Loucy (cell line): ENCODE data around the gene ARMC9.
"Not testable (repeated sequence)": the region's sequence is repeated elsewhere in the genome, so short reads cannot be mapped to it uniquely, and the experiment has no call there.

Source experiments
- H2AFZ ChIP-seq: fragments of 200-600 bp; sonication (generic); 2 replicates; pipeline ENCODE4 v1.6.0; 2016; ENCODE audit warnings: antibody characterized with exemption, mild to moderate bottlenecking, low read length, moderate library complexity
- H3F3A ChIP-seq: fragments of 200-600 bp; 2 replicates; pipeline ENCODE4 v1.6.0; 2016; ENCODE audit warnings: antibody characterized with exemption, low read depth, mild to moderate bottlenecking
- H3K27me3 ChIP-seq: fragments of 200-600 bp; sonication (generic); 2 replicates; pipeline ENCODE4 v1.6.1; 2014; ENCODE audit warnings: low read length, mild to moderate bottlenecking; ENCODE audit not compliant: insufficient read depth, poor library complexity, severe bottlenecking
- H3K36me3 ChIP-seq: fragments of 200-600 bp; sonication (generic); 2 replicates; pipeline ENCODE4 v1.6.1; 2016; ENCODE audit warnings: low read length; ENCODE audit not compliant: insufficient read depth
- H3K4me1 ChIP-seq: fragments of 200-600 bp; sonication (generic); 2 replicates; pipeline ENCODE4 v1.5.1; 2014; ENCODE audit warnings: low read length, mild to moderate bottlenecking; ENCODE audit not compliant: insufficient read depth, poor library complexity, severe bottlenecking
- H3K4me2 ChIP-seq: fragments of 200-600 bp; sonication (generic); 2 replicates; pipeline ENCODE4 v1.6.0; 2014; ENCODE audit warnings: antibody characterized with exemption, low read length, low read depth, mild to moderate bottlenecking; ENCODE audit not compliant: poor library complexity, severe bottlenecking
- H3K4me3 ChIP-seq: fragments of 200-600 bp; sonication (generic); 2 replicates; pipeline ENCODE4 v1.5.1; 2014; ENCODE audit warnings: low read length, mild to moderate bottlenecking, mixed read lengths; ENCODE audit not compliant: poor library complexity, severe bottlenecking
- H3K79me2 ChIP-seq: fragments of 200-600 bp; sonication (generic); 2 replicates; pipeline ENCODE4 v1.6.1; 2014; ENCODE audit warnings: low read length; ENCODE audit not compliant: insufficient read depth
- H3K9ac ChIP-seq: fragments of 200-600 bp; sonication (generic); 2 replicates; pipeline ENCODE4 v1.6.0; 2014; ENCODE audit warnings: mild to moderate bottlenecking, low read depth, low read length, moderate library complexity; ENCODE audit not compliant: poor library complexity, severe bottlenecking
- H3K9me2 ChIP-seq: fragments of 200-600 bp; sonication (generic); replicated peaks from 2 replicates; pipeline ENCODE4 v1.6.1; 2016; ENCODE audit warnings: low read depth, low read length, mixed read lengths
- H3K9me3 ChIP-seq: fragments of 200-600 bp; sonication (generic); 2 replicates; pipeline ENCODE4 v1.6.1; 2014; ENCODE audit warnings: mild to moderate bottlenecking, antibody characterized with exemption, low read length, low read depth; ENCODE audit not compliant: insufficient read depth
- H4K20me1 ChIP-seq: fragments of 200-600 bp; sonication (generic); 2 replicates; pipeline ENCODE4 v1.6.0; 2014; ENCODE audit warnings: antibody characterized with exemption, low read length, mild to moderate bottlenecking; ENCODE audit not compliant: insufficient read depth, poor library complexity, severe bottlenecking
- EZH2phosphoT487 ChIP-seq: fragments of 200-600 bp; IDR thresholded peaks from 2 replicates; pipeline ENCODE4 v1.6.1; 2018; ENCODE audit warnings: antibody characterized with exemption, mild to moderate bottlenecking, moderate library complexity, borderline replicate concordance
- TF ChIP-seq, protein P1 (sequence below): fragments of 200-600 bp; sonication (generic); conservative IDR thresholded peaks from 2 replicates; pipeline ENCODE4 v1.5.1; 2014; ENCODE audit warnings: mild to moderate bottlenecking, antibody characterized with exemption, low read length

Gene ARMC9

DNA sequence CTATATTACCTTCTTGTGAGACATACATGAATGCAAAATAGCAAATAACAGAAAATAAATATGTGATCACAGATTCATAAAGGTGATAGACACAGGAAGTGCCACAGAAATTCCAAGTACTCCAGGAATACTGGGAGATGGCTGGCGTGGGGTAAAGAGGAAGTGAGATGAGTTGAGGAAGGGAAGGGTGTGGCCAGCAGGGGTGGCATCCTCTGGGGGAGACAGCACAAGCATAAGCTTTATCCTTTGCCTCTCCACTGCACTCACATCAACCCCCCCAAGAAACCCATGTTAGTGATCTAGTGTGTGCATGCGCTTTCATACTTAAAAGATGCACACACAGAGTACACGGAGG, 102.3 kb downstream of the ARMC9 start:
- TF ChIP-seq, protein P1, sequence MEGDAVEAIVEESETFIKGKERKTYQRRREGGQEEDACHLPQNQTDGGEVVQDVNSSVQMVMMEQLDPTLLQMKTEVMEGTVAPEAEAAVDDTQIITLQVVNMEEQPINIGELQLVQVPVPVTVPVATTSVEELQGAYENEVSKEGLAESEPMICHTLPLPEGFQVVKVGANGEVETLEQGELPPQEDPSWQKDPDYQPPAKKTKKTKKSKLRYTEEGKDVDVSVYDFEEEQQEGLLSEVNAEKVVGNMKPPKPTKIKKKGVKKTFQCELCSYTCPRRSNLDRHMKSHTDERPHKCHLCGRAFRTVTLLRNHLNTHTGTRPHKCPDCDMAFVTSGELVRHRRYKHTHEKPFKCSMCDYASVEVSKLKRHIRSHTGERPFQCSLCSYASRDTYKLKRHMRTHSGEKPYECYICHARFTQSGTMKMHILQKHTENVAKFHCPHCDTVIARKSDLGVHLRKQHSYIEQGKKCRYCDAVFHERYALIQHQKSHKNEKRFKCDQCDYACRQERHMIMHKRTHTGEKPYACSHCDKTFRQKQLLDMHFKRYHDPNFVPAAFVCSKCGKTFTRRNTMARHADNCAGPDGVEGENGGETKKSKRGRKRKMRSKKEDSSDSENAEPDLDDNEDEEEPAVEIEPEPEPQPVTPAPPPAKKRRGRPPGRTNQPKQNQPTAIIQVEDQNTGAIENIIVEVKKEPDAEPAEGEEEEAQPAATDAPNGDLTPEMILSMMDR: no peak
- TF ChIP-seq EZH2phosphoT487: no peak
- H3K79me2 ChIP-seq: no peaks in the 10 kb centered on the region
- H3K9me2 ChIP-seq: no peaks in the 10 kb centered on the region
- no peaks in the 10 kb centered on the region for H3K36me3 ChIP-seq
- no peak overlapping the region for H3K9ac ChIP-seq
- H2AFZ ChIP-seq: no peak overlapping the region
- H4K20me1 ChIP-seq: no peaks in the 10 kb centered on the region
- peaks cover 11% of the 10 kb centered on the region for H3K4me1 ChIP-seq
- H3F3A ChIP-seq: no peaks in the 10 kb centered on the region
- no peak overlapping the region for H3K4me3 ChIP-seq
- no peak overlapping the region for H3K4me2 ChIP-seq
- no peaks in the 10 kb centered on the region for H3K27me3 ChIP-seq
- no peaks in the 10 kb centered on the region for H3K9me3 ChIP-seq

DNA sequence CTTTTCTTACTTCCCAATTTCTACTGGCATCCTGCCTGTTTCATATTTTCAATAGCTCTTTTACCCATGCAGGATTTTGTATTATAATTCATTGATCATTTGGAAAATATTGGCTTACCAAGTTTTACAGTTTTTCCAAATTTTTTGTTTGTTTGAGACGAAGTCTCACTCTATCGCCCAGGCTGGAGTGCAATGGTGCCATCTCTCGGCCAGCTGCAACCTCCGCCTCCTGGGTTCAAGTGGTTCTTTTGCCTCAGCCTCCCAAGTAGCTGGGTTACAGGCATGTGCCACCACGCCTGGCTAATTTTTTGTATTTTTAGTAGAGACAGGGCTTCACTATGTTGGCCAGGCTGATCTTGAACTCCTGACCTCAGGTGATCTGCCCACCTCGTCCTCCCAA, 105.8 kb downstream of the ARMC9 start:
- not testable (repeated sequence) for H2AFZ ChIP-seq, H3K36me3 ChIP-seq, H3F3A ChIP-seq, H3K4me3 ChIP-seq, H3K9me2 ChIP-seq, H3K27me3 ChIP-seq, H3K79me2 ChIP-seq, H3K4me2 ChIP-seq, H3K9ac ChIP-seq, H4K20me1 ChIP-seq, H3K9me3 ChIP-seq
- peaks cover 11% of the 10 kb centered on the region for H3K4me1 ChIP-seq

GRCh38 chr2:231305221-231305620, 106.8 kb downstream of the ARMC9 start:
- no peaks in the 10 kb centered on the region for H3K9me2 ChIP-seq
- no peak for TF ChIP-seq EZH2phosphoT487
- TF ChIP-seq, protein P1: no peak
- no peaks in the 10 kb centered on the region for H4K20me1 ChIP-seq
- no peaks in the 10 kb centered on the region for H3K27me3 ChIP-seq
- H3K9ac ChIP-seq: no peak overlapping the region
- no peak overlapping the region for H3K4me2 ChIP-seq
- H3K9me3 ChIP-seq: no peaks in the 10 kb centered on the region
- H3F3A ChIP-seq: no peaks in the 10 kb centered on the region
- H2AFZ ChIP-seq: no peak overlapping the region
- H3K79me2 ChIP-seq: no peaks in the 10 kb centered on the region
- no peak overlapping the region for H3K4me3 ChIP-seq
- H3K36me3 ChIP-seq: no peaks in the 10 kb centered on the region
- peaks cover 8% of the 10 kb centered on the region for H3K4me1 ChIP-seq

GRCh38 chr2:231306791-231307393, 108.5 kb downstream of the ARMC9 start:
- H3K27me3 ChIP-seq: no peaks in the 10 kb centered on the region
- TF ChIP-seq EZH2phosphoT487: no peak
- TF ChIP-seq, protein P1: no peak
- H3K9me2 ChIP-seq: no peaks in the 10 kb centered on the region
- no peak overlapping the region for H3K4me3 ChIP-seq
- H4K20me1 ChIP-seq: no peaks in the 10 kb centered on the region
- no peak overlapping the region for H2AFZ ChIP-seq
- H3K9me3 ChIP-seq: no peaks in the 10 kb centered on the region
- H3K79me2 ChIP-seq: no peaks in the 10 kb centered on the region
- no peak overlapping the region for H3K4me2 ChIP-seq
- no peaks in the 10 kb centered on the region for H3K4me1 ChIP-seq
- H3K36me3 ChIP-seq: no peaks in the 10 kb centered on the region
- H3K9ac ChIP-seq: no peak overlapping the region
- no peaks in the 10 kb centered on the region for H3F3A ChIP-seq
